HepG2 (cell line): ENCODE data around the gene TBCE.

Experiments
- ATRX ChIP-seq: sonication (generic); formaldehyde crosslinking; IDR thresholded peaks from 2 replicates; pipeline ENCODE4 v1.4.0; 2020; ENCODE audit warnings: missing genetic modification reagents, borderline replicate concordance
- BHLHE40 ChIP-seq: IDR thresholded peaks from 2 replicates; pipeline ENCODE4 v1.6.1; 2011; ENCODE audit warnings: low read length, improper control_type of control experiment
- CTCF ChIP-seq: sonication (generic); formaldehyde crosslinking; IDR thresholded peaks from 2 replicates; pipeline ENCODE4 v1.5.0; 2020; ENCODE audit warnings: mild to moderate bottlenecking, missing genetic modification reagents, moderate library complexity
- EP300 ChIP-seq, 3 experiments: sonication (generic) in 1 of 3; formaldehyde crosslinking in 1 of 3; IDR thresholded peaks; 2 replicates each; pipeline versions ENCODE4 v1.5.1 to v1.6.1; 2011 to 2020; ENCODE audit warnings: low read depth in 2 of 3, low read length in 2 of 3, borderline replicate concordance in 1 of 3, improper control_type of control experiment in 1 of 3, mild to moderate bottlenecking in 1 of 3, missing genetic modification reagents in 1 of 3, moderate library complexity in 1 of 3
- HNRNPL ChIP-seq: fragments of 200-400 bp; formaldehyde crosslinking; IDR thresholded peaks from 2 replicates; pipeline ENCODE4 v1.6.1; 2017; ENCODE audit warnings: mild to moderate bottlenecking, low read depth, low read length
- NFE2 ChIP-seq: sonication (generic); formaldehyde crosslinking; IDR thresholded peaks from 2 replicates; pipeline ENCODE4 v1.4.0; 2020; ENCODE audit warnings: missing genetic modification reagents
- NFIC ChIP-seq: IDR thresholded peaks from 2 replicates; pipeline ENCODE4 v1.6.1; 2012; ENCODE audit warnings: mild to moderate bottlenecking, low read length, inconsistent platforms
- NR2C2 ChIP-seq: sonication (generic); formaldehyde crosslinking; IDR thresholded peaks from 2 replicates; pipeline ENCODE4 v1.4.0; 2020; ENCODE audit warnings: missing genetic modification reagents, mild to moderate bottlenecking, moderate library complexity, borderline replicate concordance
- POLR2A ChIP-seq, 2 experiments: IDR thresholded peaks; 2 replicates each; pipeline ENCODE4 v1.6.1; 2011; ENCODE audit warnings: low read depth in 2 of 2, low read length in 2 of 2, mild to moderate bottlenecking in 1 of 2, moderate library complexity in 1 of 2; ENCODE audit not compliant: insufficient read depth in 1 of 2
- PRDM10 ChIP-seq: sonication (generic); formaldehyde crosslinking; IDR thresholded peaks from 2 replicates; pipeline ENCODE4 v1.4.0; 2020; ENCODE audit warnings: low read depth, missing genetic modification reagents
- SP140L ChIP-seq: sonication (generic); formaldehyde crosslinking; IDR thresholded peaks from 2 replicates; pipeline ENCODE4 v1.4.0; 2020; ENCODE audit warnings: missing genetic modification reagents, borderline replicate concordance

- no peak for TF ChIP-seq HNRNPL
- TF ChIP-seq NR2C2 = no peak
- TF ChIP-seq NFIC = no peak
- TF ChIP-seq PRDM10 = no peak
- no peak for TF ChIP-seq BHLHE40
- no peak for TF ChIP-seq ATRX (CRISPR knock-in tag)
- TF ChIP-seq SP140L = no peak
- TF ChIP-seq POLR2A (IDR thresholded peaks at IDR 0.05; ENCODE audit: insufficient read depth in 1 of 2, low read depth in 2 of 2, low read length in 2 of 2) = no peak
- TF ChIP-seq NFE2 = no peak
- no peak for TF ChIP-seq EP300 (IDR thresholded peaks at IDR 0.05; ENCODE audit: low read depth in 2 of 2, low read length in 2 of 2)
- TF ChIP-seq EP300 (CRISPR knock-in tag; IDR thresholded peaks at IDR 0.05; ENCODE audit: borderline replicate concordance) = no peak
- TF ChIP-seq CTCF (CRISPR knock-in tag) = no peak
Observed at GRCh38 chr1:235429143-235429542, 61.9 kb downstream of the TBCE start.
